Bronchial epithelial cell (primary cell): ENCODE data around the gene ACSL6. TPM values are rescaled to one million over a fixed set of nuclear protein-coding genes. Genes with fewer than 3 reads are reported as not detected.

Source experiments
- DNase-seq: peaks from one replicate; pipeline ENCODE4 v3.0.0-alpha.2; 2010; ENCODE audit warnings: low read depth
- FAIRE-seq: peaks from 2 replicates; lab custom pipeline; 2011; peaks lifted over from hg19 to GRCh38; lab: Jason Lieb, UNC
- H3K27me3 ChIP-seq: 2 replicates; pipeline ENCODE4 v1.5.1; 2011; ENCODE audit warnings: low read length; ENCODE audit not compliant: control insufficient read depth, insufficient read depth
- H3K36me3 ChIP-seq: 2 replicates; pipeline ENCODE4 v1.5.1; 2011; ENCODE audit warnings: low read length; ENCODE audit not compliant: control insufficient read depth, insufficient read depth
- H3K4me3 ChIP-seq: 2 replicates; pipeline ENCODE4 v1.5.1; 2011; ENCODE audit warnings: mild to moderate bottlenecking, low read depth, low read length, control low read depth
- CTCF ChIP-seq: IDR thresholded peaks from 2 replicates; pipeline ENCODE4 v1.5.1; 2011; ENCODE audit warnings: mild to moderate bottlenecking, moderate library complexity, low read length, control low read depth, inconsistent platforms; ENCODE audit not compliant: insufficient read depth, severe bottlenecking
- total RNA-seq: library from RNA; depleted of rRNA; stranded (reverse); fragments of >200 nt; gene quantifications from 2 replicates; pipeline ENCODE4 v1.2.1, GENCODE V29; 2014

Gene ACSL6
- total RNA-seq, 1 donor from 2014 or later = 0.26 TPM

- no peak for TF ChIP-seq CTCF
- Histone ChIP-seq H3K36me3 (no peaks in the 10 kb centered on the region), H3K4me3 (no peak overlapping the region), H3K27me3 (no peaks in the 10 kb centered on the region)
- DNase-seq = peak; percentile 10
- FAIRE-seq = no peak
These were observed 11.3 kb upstream of the ACSL6 start for GRCh38 chr5:132022737-132023136.

- TF ChIP-seq CTCF = no peak
- Histone ChIP-seq H3K27me3 (no peaks in the 10 kb centered on the region), H3K4me3 (no peak overlapping the region), H3K36me3 (no peaks in the 10 kb centered on the region)
- no peak for DNase-seq
- no peak for FAIRE-seq
These were observed 10.2 kb upstream of the ACSL6 start for GRCh38 chr5:132021654-132022053.

GRCh38 chr5:132020568-132021339, 9.3 kb upstream of the ACSL6 start:
- FAIRE-seq (peak; percentile 7), DNase-seq (no peak)
- TF ChIP-seq CTCF = no peak
- H3K36me3 ChIP-seq = no peaks in the 10 kb centered on the region
- H3K27me3 ChIP-seq = no peaks in the 10 kb centered on the region
- H3K4me3 ChIP-seq = no peak overlapping the region

GRCh38 chr5:132019857-132020555, 8.5 kb upstream of the ACSL6 start:
- FAIRE-seq = no peak
- H3K4me3 ChIP-seq = no peak overlapping the region
- no peak for DNase-seq
- no peak for TF ChIP-seq CTCF
- H3K36me3 ChIP-seq = no peaks in the 10 kb centered on the region
- H3K27me3 ChIP-seq = no peaks in the 10 kb centered on the region

- no peak for TF ChIP-seq CTCF
- no peak for DNase-seq
- FAIRE-seq = no peak
These were observed 7.9 kb upstream of the ACSL6 start for GRCh38 chr5:132019337-132019736.

More at GRCh38 chr5:132019337-132019736, 7.9 kb upstream of the ACSL6 start:
- Histone ChIP-seq H3K4me3 (no peak overlapping the region), H3K36me3 (no peaks in the 10 kb centered on the region), H3K27me3 (no peaks in the 10 kb centered on the region)
